GM12865 (cell line): ENCODE data around the gene KRTAP5-7.
A peak's percentile ranks its signal among the peaks of the same experiment; 100 is the strongest.

ENCODE experiments used
- DNase-seq: peaks from one replicate; pipeline ENCODE4 v3.0.0; 2010; ENCODE audit warnings: low read depth
- H3K4me3 ChIP-seq: 2 replicates; pipeline ENCODE4 v1.5.1; 2011; ENCODE audit warnings: mild to moderate bottlenecking, low read depth, low read length, control low read depth
- CTCF ChIP-seq: IDR thresholded peaks from 2 replicates; pipeline ENCODE4 v1.5.1; 2011; ENCODE audit warnings: low read length, control low read depth, low read depth, inconsistent platforms; ENCODE audit not compliant: insufficient read depth; ENCODE audit errors: missing control alignments

The KRTAP5-7 gene

DNA sequence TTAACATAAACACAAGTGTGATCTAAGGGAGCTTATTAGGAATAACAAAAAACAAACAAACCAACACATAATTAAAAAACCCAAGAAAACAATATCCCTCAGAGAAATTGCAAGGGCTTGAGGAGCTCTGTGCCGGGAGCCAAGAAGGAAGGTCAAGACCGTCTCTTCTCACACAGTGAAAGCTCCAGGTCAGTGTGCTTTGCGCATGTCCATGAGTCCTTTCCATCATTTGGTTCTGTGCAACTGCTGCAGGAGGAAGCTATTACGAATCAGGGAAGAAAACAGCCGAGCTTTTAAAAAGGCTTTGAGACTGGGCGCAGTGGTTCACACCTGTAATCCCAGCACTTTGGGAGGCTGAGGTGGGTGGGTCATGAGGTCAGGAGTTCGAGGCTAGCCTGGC lies 15.3 kb downstream of the KRTAP5-7 start:
- no peak for TF ChIP-seq CTCF
- DNase-seq, result no peak
- no peak overlapping the region for H3K4me3 ChIP-seq

- no peak overlapping the region for H3K4me3 ChIP-seq
- TF ChIP-seq CTCF, result no peak
These were observed 16.1 kb downstream of the KRTAP5-7 start for GRCh38 chr11:71542879-71543777.

GRCh38 chr11:71543866-71544265 lies 16.8 kb downstream of the KRTAP5-7 start:
- TF ChIP-seq CTCF, result no peak
- H3K4me3 ChIP-seq, result no peak overlapping the region
- DNase-seq, result peak; percentile 37

More at GRCh38 chr11:71542879-71543777, 16.1 kb downstream of the KRTAP5-7 start:
- DNase-seq, result peak; percentile 82

GRCh38 chr11:71544525-71545214 lies 17.6 kb downstream of the KRTAP5-7 start:
- no peak overlapping the region for H3K4me3 ChIP-seq
- no peak for DNase-seq
- no peak for TF ChIP-seq CTCF

GRCh38 chr11:71545405-71545966 lies 18.4 kb downstream of the KRTAP5-7 start:
- H3K4me3 ChIP-seq, result no peak overlapping the region
- no peak for TF ChIP-seq CTCF
- DNase-seq, result no peak

DNA sequence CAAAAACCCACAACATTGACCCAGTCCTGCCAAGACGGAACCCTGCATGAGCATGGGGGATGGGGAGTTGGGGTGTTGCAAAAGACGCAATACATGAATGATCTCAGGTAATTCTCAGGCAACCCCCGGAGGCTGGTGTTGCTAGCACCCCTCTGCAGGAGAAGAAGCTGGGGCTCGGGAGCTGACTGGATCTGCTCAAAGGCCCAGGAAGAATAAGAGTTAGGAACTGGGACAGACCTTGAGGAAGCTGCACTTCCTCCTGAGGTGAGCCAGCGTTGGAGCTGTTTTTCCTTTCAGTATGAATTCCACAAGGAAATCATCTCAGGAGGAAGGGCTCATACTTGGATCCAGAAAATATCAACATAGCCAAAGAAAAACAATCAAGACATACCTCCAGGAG lies 21.1 kb downstream of the KRTAP5-7 start, which contains the start of gene KRTAP5-9:
Gene KRTAP5-9 (plus strand): TSS at position 301 of the 400 bp plus-strand sequence. CDS start 238 bp downstream, outside the sequence.
- DNase-seq, result no peak
- no peak for TF ChIP-seq CTCF
- no peak within 1 kb of the TSS for H3K4me3 ChIP-seq
